CD4-positive, alpha-beta T cell treated with Interleukin-10 for 1 hour (primary cell): ENCODE data around the gene ZNF813.
"Not testable (repeated sequence)": the region's sequence is repeated elsewhere in the genome, so short reads cannot be mapped to it uniquely, and the experiment has no call there.

Source experiments
- DNase-seq: peaks from one replicate; pipeline ENCODE4 v3.0.0-alpha.2; 2020

Gene ZNF813

GRCh38 chr19:53467485-53468262 is at the start of gene ZNF813:
Gene ZNF813 (plus strand): TSS chr19:53467733. CDS start chr19:53483823, 16,090 bp downstream.
- DNase-seq: peak; percentile 96

- DNase-seq: not testable (repeated sequence)
Measured at GRCh38 chr19:53420520-53421315, 46.8 kb upstream of the ZNF813 start.

GRCh38 chr19:53422551-53422950 is 45.0 kb upstream of the ZNF813 start:
- DNase-seq: no peak

GRCh38 chr19:53423074-53423473 is 44.5 kb upstream of the ZNF813 start:
- not testable (repeated sequence) for DNase-seq

GRCh38 chr19:53423680-53424079 is 43.9 kb upstream of the ZNF813 start:
- not testable (repeated sequence) for DNase-seq

GRCh38 chr19:53424968-53425597 is 42.5 kb upstream of the ZNF813 start:
- DNase-seq: peak; percentile 72

- peak; percentile 97 for DNase-seq
Measured at GRCh38 chr19:53431399-53432087, 36.0 kb upstream of the ZNF813 start, which contains the start of gene ZNF761. Gene ZNF761 (plus strand): TSS chr19:53431984. CDS start chr19:53447269, 15,285 bp downstream.

GRCh38 chr19:53432088-53432661 is 35.4 kb upstream of the ZNF813 start:
- DNase-seq: no peak

GRCh38 chr19:53443809-53444208 is 23.7 kb upstream of the ZNF813 start:
- DNase-seq: not testable (repeated sequence)

GRCh38 chr19:53447196-53447595 is 20.3 kb upstream of the ZNF813 start:
- DNase-seq: not testable (repeated sequence)

GRCh38 chr19:53455828-53456227 is 11.7 kb upstream of the ZNF813 start:
- DNase-seq: no peak

GRCh38 chr19:53460131-53460721 is 7.3 kb upstream of the ZNF813 start:
- DNase-seq: not testable (repeated sequence)

- DNase-seq: no peak
Measured at GRCh38 chr19:53461866-53462265, 5.7 kb upstream of the ZNF813 start.

- no peak for DNase-seq
Measured at GRCh38 chr19:53462861-53463260, 4.7 kb upstream of the ZNF813 start.

- DNase-seq: no peak
Measured at GRCh38 chr19:53463263-53463662, 4.3 kb upstream of the ZNF813 start.

- DNase-seq: no peak
Measured at GRCh38 chr19:53466726-53467484, 628 bp upstream of the ZNF813 start.

- DNase-seq: not testable (repeated sequence)
Measured at GRCh38 chr19:53468628-53469027, 1.1 kb downstream of the ZNF813 start.

GRCh38 chr19:53471916-53472315 is 4.4 kb downstream of the ZNF813 start:
- DNase-seq: no peak

GRCh38 chr19:53474832-53475231 is 7.3 kb downstream of the ZNF813 start:
- DNase-seq: not testable (repeated sequence)

- DNase-seq: not testable (repeated sequence)
Measured at GRCh38 chr19:53475470-53475869, 7.9 kb downstream of the ZNF813 start.

GRCh38 chr19:53483751-53484150 is 16.2 kb downstream of the ZNF813 start:
- DNase-seq: not testable (repeated sequence)
